ENCODE measurements around the gene FAM163B. TPM values are rescaled to one million over a fixed set of nuclear protein-coding genes. Genes with fewer than 3 reads are reported as not detected.

Gene FAM163B
- total and polyA plus RNA-seq, 4 donors, result 2.1 to 4.0 (median 3.4) TPM

DNA sequence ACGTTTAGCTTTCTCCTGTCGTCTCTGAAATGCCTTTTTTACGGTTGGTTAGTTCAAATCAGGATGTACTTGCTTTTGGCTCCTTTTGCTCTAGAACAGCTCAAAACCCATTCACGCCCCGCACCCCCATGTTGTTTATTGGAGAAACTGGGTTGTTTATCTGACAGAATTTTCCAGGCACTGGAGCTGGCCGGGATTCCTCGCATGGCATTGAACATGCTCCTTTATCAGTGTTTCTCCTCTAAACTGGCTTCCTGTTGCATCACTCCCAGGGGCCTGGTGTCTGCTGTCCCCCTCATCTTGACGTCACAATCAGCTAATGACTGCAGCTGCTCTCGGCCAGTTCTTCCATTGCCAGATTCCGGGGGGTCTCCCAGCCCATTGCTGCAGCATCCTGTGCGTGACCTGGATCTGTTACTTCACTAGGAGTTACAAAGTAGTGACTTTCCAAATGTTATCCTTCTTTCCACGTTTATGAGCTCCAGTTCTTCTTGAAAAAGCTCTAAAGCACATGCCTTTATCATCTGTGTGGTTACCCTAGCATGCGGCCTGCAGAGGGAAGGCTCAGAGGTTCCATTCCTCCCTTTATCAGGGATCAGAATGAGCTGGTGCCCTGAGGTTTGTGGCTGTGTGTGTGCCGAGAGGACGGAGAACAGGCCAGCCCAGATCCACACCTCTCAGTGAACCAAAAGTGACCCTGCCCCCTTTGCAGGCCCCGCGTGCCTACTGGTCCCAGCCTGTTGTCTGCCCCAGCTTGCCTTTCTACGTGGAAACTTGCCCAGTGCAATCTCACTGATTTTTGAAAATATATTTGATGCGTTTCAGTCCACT, 27.5 kb downstream of the FAM163B start:
- WGBS, result 71% methylated on average over 19 of the region's 19 CpGs
- Histone ChIP-seq H3K27me3 (ENCODE audit: control insufficient read depth in 4 of 4, insufficient read depth in 4 of 4, low read length in 3 of 4) (peaks cover 0 to 2% (median 0%) of the 10 kb centered on the region in 4 donors), H3K9me3 (ENCODE audit: control insufficient read depth in 4 of 4, low read length in 3 of 4) (no peaks in the 10 kb centered on the region), H3K9ac (ENCODE audit: low read depth in 1 of 2, low read length in 2 of 2) (no peak overlapping the region), H3K36me3 (ENCODE audit: control insufficient read depth in 4 of 4, insufficient read depth in 3 of 4, low read depth in 1 of 4, low read length in 3 of 4) (no peaks in the 10 kb centered on the region), H3K27ac (ENCODE audit: low read depth in 1 of 2, low read length in 2 of 2) (peak overlapping the region; percentile 47 to 73), H3K4me1 (ENCODE audit: control insufficient read depth in 4 of 4, insufficient read depth in 4 of 4, low read length in 3 of 4) (no peaks in the 10 kb centered on the region), H3K4me3 (ENCODE audit: low read depth in 1 of 3, low read length in 3 of 3) (no peak overlapping the region)
- DNase-seq (ENCODE audit: low spot score), result no peak
- TF ChIP-seq, protein P1, sequence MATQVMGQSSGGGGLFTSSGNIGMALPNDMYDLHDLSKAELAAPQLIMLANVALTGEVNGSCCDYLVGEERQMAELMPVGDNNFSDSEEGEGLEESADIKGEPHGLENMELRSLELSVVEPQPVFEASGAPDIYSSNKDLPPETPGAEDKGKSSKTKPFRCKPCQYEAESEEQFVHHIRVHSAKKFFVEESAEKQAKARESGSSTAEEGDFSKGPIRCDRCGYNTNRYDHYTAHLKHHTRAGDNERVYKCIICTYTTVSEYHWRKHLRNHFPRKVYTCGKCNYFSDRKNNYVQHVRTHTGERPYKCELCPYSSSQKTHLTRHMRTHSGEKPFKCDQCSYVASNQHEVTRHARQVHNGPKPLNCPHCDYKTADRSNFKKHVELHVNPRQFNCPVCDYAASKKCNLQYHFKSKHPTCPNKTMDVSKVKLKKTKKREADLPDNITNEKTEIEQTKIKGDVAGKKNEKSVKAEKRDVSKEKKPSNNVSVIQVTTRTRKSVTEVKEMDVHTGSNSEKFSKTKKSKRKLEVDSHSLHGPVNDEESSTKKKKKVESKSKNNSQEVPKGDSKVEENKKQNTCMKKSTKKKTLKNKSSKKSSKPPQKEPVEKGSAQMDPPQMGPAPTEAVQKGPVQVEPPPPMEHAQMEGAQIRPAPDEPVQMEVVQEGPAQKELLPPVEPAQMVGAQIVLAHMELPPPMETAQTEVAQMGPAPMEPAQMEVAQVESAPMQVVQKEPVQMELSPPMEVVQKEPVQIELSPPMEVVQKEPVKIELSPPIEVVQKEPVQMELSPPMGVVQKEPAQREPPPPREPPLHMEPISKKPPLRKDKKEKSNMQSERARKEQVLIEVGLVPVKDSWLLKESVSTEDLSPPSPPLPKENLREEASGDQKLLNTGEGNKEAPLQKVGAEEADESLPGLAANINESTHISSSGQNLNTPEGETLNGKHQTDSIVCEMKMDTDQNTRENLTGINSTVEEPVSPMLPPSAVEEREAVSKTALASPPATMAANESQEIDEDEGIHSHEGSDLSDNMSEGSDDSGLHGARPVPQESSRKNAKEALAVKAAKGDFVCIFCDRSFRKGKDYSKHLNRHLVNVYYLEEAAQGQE (IDR thresholded peaks at IDR 0.05), result no peak
- TF ChIP-seq HNF4A (conservative IDR thresholded peaks at IDR 0.05), result no peak
- TF ChIP-seq NR2F2 (IDR thresholded peaks at IDR 0.05), result peak; percentile 75
- TF ChIP-seq YY1 (IDR thresholded peaks at IDR 0.05), result no peak
- TF ChIP-seq, protein P2, sequence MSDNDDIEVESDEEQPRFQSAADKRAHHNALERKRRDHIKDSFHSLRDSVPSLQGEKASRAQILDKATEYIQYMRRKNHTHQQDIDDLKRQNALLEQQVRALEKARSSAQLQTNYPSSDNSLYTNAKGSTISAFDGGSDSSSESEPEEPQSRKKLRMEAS (IDR thresholded peaks at IDR 0.05), result no peak
- TF ChIP-seq EGR1 (IDR thresholded peaks at IDR 0.05; ENCODE audit: low read depth in 2 of 2), result no peak
- no peak for TF ChIP-seq FOXA1 (IDR thresholded peaks at IDR 0.05)
- peak in 1 of 2 donors; percentile 64 for TF ChIP-seq GABPA (IDR thresholded peaks at IDR 0.05 in 1 of 2, conservative IDR thresholded peaks at IDR 0.05 in 1 of 2)
- peak; percentile 52 for TF ChIP-seq SP1 (IDR thresholded peaks at IDR 0.05)
- peak; percentile 35 to 37 for TF ChIP-seq RXRA (IDR thresholded peaks at IDR 0.05)
- TF ChIP-seq, protein P3, sequence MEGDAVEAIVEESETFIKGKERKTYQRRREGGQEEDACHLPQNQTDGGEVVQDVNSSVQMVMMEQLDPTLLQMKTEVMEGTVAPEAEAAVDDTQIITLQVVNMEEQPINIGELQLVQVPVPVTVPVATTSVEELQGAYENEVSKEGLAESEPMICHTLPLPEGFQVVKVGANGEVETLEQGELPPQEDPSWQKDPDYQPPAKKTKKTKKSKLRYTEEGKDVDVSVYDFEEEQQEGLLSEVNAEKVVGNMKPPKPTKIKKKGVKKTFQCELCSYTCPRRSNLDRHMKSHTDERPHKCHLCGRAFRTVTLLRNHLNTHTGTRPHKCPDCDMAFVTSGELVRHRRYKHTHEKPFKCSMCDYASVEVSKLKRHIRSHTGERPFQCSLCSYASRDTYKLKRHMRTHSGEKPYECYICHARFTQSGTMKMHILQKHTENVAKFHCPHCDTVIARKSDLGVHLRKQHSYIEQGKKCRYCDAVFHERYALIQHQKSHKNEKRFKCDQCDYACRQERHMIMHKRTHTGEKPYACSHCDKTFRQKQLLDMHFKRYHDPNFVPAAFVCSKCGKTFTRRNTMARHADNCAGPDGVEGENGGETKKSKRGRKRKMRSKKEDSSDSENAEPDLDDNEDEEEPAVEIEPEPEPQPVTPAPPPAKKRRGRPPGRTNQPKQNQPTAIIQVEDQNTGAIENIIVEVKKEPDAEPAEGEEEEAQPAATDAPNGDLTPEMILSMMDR (IDR thresholded peaks at IDR 0.05; ENCODE audit: low read depth, low read length, missing input control), result no peak
- no peak for TF ChIP-seq TAF1 (conservative IDR thresholded peaks at IDR 0.05)
- no peak for TF ChIP-seq FOXA2 (IDR thresholded peaks at IDR 0.05)
- TF ChIP-seq RAD21 (IDR thresholded peaks at IDR 0.05), result peak in 1 of 2 donors; percentile 9
- TF ChIP-seq HNF4G (IDR thresholded peaks at IDR 0.05), result no peak
- TF ChIP-seq, protein P4, sequence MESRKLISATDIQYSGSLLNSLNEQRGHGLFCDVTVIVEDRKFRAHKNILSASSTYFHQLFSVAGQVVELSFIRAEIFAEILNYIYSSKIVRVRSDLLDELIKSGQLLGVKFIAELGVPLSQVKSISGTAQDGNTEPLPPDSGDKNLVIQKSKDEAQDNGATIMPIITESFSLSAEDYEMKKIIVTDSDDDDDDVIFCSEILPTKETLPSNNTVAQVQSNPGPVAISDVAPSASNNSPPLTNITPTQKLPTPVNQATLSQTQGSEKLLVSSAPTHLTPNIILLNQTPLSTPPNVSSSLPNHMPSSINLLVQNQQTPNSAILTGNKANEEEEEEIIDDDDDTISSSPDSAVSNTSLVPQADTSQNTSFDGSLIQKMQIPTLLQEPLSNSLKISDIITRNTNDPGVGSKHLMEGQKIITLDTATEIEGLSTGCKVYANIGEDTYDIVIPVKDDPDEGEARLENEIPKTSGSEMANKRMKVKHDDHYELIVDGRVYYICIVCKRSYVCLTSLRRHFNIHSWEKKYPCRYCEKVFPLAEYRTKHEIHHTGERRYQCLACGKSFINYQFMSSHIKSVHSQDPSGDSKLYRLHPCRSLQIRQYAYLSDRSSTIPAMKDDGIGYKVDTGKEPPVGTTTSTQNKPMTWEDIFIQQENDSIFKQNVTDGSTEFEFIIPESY (IDR thresholded peaks at IDR 0.05), result no peak
- TF ChIP-seq, protein P5, sequence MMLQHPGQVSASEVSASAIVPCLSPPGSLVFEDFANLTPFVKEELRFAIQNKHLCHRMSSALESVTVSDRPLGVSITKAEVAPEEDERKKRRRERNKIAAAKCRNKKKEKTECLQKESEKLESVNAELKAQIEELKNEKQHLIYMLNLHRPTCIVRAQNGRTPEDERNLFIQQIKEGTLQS (IDR thresholded peaks at IDR 0.05), result no peak
- TF ChIP-seq JUND (IDR thresholded peaks at IDR 0.05), result no peak

All from liver (tissue), 9 donors.